HepG2 (cell line): ENCODE results near the gene RASSF4. TPM values are rescaled to one million over a fixed set of nuclear protein-coding genes. Genes with fewer than 3 reads are reported as not detected.

ENCODE experiments used
- HDAC1 ChIP-seq: sonication (generic); formaldehyde crosslinking; IDR thresholded peaks from 2 replicates; pipeline ENCODE4 v1.5.1; 2020; ENCODE audit warnings: mild to moderate bottlenecking, missing genetic modification reagents
- KMT2B ChIP-seq: IDR thresholded peaks from 2 replicates; pipeline ENCODE4 v1.6.1; 2016; ENCODE audit warnings: missing genetic modification reagents, missing compliant biosample characterization
- PHF21A ChIP-seq: sonication (generic); formaldehyde crosslinking; IDR thresholded peaks from 2 replicates; pipeline ENCODE4 v1.5.0; 2020; ENCODE audit warnings: mild to moderate bottlenecking, missing genetic modification reagents
- SATB2 ChIP-seq: sonication (generic); formaldehyde crosslinking; IDR thresholded peaks from 2 replicates; pipeline ENCODE4 v1.5.0; 2020; ENCODE audit warnings: missing genetic modification reagents
- SIN3A ChIP-seq: IDR thresholded peaks from 2 replicates; pipeline ENCODE4 v1.6.1; 2011; ENCODE audit warnings: low read depth, mild to moderate bottlenecking, control low read depth, low read length, borderline replicate concordance
- SIX4 ChIP-seq: sonication (generic); formaldehyde crosslinking; IDR thresholded peaks from 2 replicates; pipeline ENCODE4 v1.4.0; 2020; ENCODE audit warnings: missing genetic modification reagents
- SRF ChIP-seq: IDR thresholded peaks from 2 replicates; pipeline ENCODE4 v1.6.1; 2011; ENCODE audit warnings: mild to moderate bottlenecking, low read depth, low read length, moderate library complexity
- SRSF9 ChIP-seq: fragments of 200-400 bp; formaldehyde crosslinking; IDR thresholded peaks from 2 replicates; pipeline ENCODE4 v1.6.1; 2018; ENCODE audit warnings: borderline replicate concordance, mild to moderate bottlenecking, low read depth, low read length; ENCODE audit not compliant: insufficient read depth, poor library complexity, severe bottlenecking
- XRCC5 ChIP-seq: fragments of 200-400 bp; formaldehyde crosslinking; optimal IDR thresholded peaks from 2 replicates; pipeline ENCODE3; 2017; ENCODE audit warnings: mild to moderate bottlenecking, low read length
- YEATS4 ChIP-seq: sonication (generic); formaldehyde crosslinking; IDR thresholded peaks from 2 replicates; pipeline ENCODE4 v1.4.0; 2020; ENCODE audit warnings: missing genetic modification reagents, borderline replicate concordance
- ZFP36L1 ChIP-seq: sonication (generic); formaldehyde crosslinking; IDR thresholded peaks from 2 replicates; pipeline ENCODE4 v1.8.0; 2022; ENCODE audit warnings: mild to moderate bottlenecking, missing genetic modification reagents, moderate library complexity
- ZNF383 ChIP-seq: sonication (generic); formaldehyde crosslinking; IDR thresholded peaks from 2 replicates; pipeline ENCODE4 v1.4.0; 2020; ENCODE audit warnings: missing genetic modification reagents, mild to moderate bottlenecking, borderline replicate concordance
- ZNF44 ChIP-seq: sonication (generic); formaldehyde crosslinking; IDR thresholded peaks from 2 replicates; pipeline ENCODE4 v1.5.1; 2020; ENCODE audit warnings: mild to moderate bottlenecking, missing genetic modification reagents
- ZNF883 ChIP-seq: sonication (generic); formaldehyde crosslinking; IDR thresholded peaks from 2 replicates; pipeline ENCODE4 v1.5.1; 2020; ENCODE audit warnings: mild to moderate bottlenecking, missing genetic modification reagents; ENCODE audit errors: not compliant biosample characterization
- polyA plus RNA-seq, 8 experiments: library from polyadenylated mRNA; depleted of rRNA in 3 of 8; stranded (reverse) in 7 of 8; unstranded in 1 of 8; fragments of >200 nt; fragmentation: Illumina TruSeq in 4 of 8; extraction: Trizol in 4 of 8; gene quantifications; 2 replicates each; pipeline versions ENCODE4 v1.2.1 to v1.2.3, GENCODE V29; 2011 to 2016; ENCODE audit warnings: low read depth in 4 of 8, missing spikeins in 1 of 8, mixed read lengths in 1 of 8; ENCODE audit not compliant: insufficient read depth in 1 of 8
- total RNA-seq, 5 experiments: library from RNA; depleted of rRNA; stranded (reverse); fragments of >200 nt; fragmentation: Illumina TruSeq; extraction: Trizol; gene quantifications; 2 replicates each; pipeline ENCODE4 v1.2.3, GENCODE V29; 2016; ENCODE audit warnings: low read depth in 1 of 5
- TF ChIP-seq, protein P1 (sequence below): sonication (generic); formaldehyde crosslinking; IDR thresholded peaks from 2 replicates; pipeline ENCODE4 v1.4.0; 2020; ENCODE audit warnings: mild to moderate bottlenecking, missing genetic modification reagents
- TF ChIP-seq, protein P2 (sequence below): sonication (generic); formaldehyde crosslinking; IDR thresholded peaks from 2 replicates; pipeline ENCODE4 v1.4.0; 2020; ENCODE audit warnings: missing genetic modification reagents
- TF ChIP-seq, protein P3 (sequence below): sonication (generic); formaldehyde crosslinking; IDR thresholded peaks from 2 replicates; pipeline ENCODE4 v1.5.0; 2020; ENCODE audit warnings: mild to moderate bottlenecking, missing genetic modification reagents
- TF ChIP-seq, protein P4 (sequence below), 2 experiments: sonication (generic) in 1 of 2; formaldehyde crosslinking in 1 of 2; IDR thresholded peaks; 2 replicates each; pipeline versions ENCODE4 v1.4.0 to v1.6.1; 2018 to 2020; ENCODE audit warnings: missing genetic modification reagents in 2 of 2, borderline replicate concordance in 1 of 2, low read depth in 1 of 2, mild to moderate bottlenecking in 1 of 2, missing biosample characterization in 1 of 2
- TF ChIP-seq, protein P5 (sequence below): sonication (generic); formaldehyde crosslinking; IDR thresholded peaks from 2 replicates; pipeline ENCODE4 v1.8.1; 2023; ENCODE audit warnings: mild to moderate bottlenecking, missing genetic modification reagents, borderline replicate concordance

The RASSF4 gene
- total and polyA plus RNA-seq, 2 of the 13 experiments (the other 11 are each of a cell fraction or from before 2014, with no cell fraction given) = 34.0 to 51.7 TPM

DNA sequence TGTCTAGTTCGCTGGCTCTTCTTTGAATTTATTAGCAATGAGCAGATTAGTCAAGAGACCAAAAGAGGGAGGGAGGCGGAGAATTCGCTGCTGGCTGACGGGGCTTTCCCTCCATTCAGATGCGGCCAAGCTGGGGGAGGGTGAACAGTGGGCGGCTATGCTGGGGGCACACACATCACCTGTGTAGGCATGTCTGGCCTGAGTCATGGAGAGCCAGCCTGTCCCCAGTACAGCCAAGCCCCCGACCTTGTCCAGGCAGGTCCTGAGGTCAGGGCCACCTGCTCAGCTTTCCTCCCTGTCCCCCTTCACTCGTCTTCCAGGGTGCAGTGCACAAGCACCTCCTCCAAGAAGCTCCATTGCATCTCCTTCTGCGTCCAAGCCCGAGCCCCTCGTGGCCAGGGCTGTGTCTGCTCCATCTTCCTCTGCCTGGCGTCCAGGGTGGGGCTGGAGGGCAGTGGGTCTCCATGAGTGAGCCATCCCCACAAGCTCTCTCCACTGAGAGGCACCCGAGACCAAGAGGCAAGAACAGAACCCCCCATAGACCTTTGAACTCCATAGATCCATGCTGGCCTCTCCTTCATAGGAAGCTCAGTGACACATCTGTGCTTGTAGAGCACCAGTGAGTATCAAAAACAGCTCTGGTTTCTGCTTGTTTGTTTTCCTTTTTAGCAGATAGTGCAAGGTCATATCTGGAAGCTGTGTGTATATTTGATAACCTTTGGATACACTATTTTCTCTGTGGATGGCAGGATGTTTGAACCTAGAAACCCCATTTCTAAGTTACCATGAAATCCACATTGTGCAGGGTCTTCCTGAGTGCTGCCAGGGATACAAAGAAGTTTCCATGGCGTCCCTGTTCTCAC lies 20.9 kb downstream of the RASSF4 start (continued):
- TF ChIP-seq, protein P1, sequence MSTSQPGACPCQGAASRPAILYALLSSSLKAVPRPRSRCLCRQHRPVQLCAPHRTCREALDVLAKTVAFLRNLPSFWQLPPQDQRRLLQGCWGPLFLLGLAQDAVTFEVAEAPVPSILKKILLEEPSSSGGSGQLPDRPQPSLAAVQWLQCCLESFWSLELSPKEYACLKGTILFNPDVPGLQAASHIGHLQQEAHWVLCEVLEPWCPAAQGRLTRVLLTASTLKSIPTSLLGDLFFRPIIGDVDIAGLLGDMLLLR = no peak
- TF ChIP-seq, protein P2, sequence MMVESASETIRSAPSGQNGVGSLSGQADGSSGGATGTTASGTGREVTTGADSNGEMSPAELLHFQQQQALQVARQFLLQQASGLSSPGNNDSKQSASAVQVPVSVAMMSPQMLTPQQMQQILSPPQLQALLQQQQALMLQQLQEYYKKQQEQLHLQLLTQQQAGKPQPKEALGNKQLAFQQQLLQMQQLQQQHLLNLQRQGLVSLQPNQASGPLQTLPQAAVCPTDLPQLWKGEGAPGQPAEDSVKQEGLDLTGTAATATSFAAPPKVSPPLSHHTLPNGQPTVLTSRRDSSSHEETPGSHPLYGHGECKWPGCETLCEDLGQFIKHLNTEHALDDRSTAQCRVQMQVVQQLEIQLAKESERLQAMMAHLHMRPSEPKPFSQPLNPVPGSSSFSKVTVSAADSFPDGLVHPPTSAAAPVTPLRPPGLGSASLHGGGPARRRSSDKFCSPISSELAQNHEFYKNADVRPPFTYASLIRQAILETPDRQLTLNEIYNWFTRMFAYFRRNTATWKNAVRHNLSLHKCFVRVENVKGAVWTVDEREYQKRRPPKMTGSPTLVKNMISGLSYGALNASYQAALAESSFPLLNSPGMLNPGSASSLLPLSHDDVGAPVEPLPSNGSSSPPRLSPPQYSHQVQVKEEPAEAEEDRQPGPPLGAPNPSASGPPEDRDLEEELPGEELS = peak; percentile 97
- no peak for TF ChIP-seq ZNF44
- TF ChIP-seq, protein P3, sequence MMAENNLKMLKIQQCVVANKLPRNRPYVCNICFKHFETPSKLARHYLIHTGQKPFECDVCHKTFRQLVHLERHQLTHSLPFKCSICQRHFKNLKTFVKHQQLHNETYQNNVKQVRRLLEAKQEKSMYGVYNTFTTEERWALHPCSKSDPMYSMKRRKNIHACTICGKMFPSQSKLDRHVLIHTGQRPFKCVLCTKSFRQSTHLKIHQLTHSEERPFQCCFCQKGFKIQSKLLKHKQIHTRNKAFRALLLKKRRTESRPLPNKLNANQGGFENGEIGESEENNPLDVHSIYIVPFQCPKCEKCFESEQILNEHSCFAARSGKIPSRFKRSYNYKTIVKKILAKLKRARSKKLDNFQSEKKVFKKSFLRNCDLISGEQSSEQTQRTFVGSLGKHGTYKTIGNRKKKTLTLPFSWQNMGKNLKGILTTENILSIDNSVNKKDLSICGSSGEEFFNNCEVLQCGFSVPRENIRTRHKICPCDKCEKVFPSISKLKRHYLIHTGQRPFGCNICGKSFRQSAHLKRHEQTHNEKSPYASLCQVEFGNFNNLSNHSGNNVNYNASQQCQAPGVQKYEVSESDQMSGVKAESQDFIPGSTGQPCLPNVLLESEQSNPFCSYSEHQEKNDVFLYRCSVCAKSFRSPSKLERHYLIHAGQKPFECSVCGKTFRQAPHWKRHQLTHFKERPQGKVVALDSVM (CRISPR knock-in tag) = peak; percentile 27; the same call in 1 of the 2 replicates
- TF ChIP-seq SRSF9 = no peak
- TF ChIP-seq YEATS4 (CRISPR knock-in tag) = peak; percentile 48; the same call in 1 of the 2 replicates
- TF ChIP-seq XRCC5 = peak; percentile 26
- TF ChIP-seq, protein P4, sequence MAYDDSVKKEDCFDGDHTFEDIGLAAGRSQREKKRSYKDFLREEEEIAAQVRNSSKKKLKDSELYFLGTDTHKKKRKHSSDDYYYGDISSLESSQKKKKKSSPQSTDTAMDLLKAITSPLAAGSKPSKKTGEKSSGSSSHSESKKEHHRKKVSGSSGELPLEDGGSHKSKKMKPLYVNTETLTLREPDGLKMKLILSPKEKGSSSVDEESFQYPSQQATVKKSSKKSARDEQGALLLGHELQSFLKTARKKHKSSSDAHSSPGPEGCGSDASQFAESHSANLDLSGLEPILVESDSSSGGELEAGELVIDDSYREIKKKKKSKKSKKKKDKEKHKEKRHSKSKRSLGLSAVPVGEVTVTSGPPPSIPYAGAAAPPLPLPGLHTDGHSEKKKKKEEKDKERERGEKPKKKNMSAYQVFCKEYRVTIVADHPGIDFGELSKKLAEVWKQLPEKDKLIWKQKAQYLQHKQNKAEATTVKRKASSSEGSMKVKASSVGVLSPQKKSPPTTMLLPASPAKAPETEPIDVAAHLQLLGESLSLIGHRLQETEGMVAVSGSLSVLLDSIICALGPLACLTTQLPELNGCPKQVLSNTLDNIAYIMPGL (CRISPR knock-in tag; IDR thresholded peaks at IDR 0.05; ENCODE audit: borderline replicate concordance in 1 of 2, low read depth in 1 of 2) = no peak; a peak in 2 of 4 replicates
- no peak; the same call in 1 of the 2 replicates for TF ChIP-seq SATB2
- peak; percentile 65 for TF ChIP-seq HDAC1 (CRISPR knock-in tag)
- TF ChIP-seq ZFP36L1 (CRISPR knock-in tag) = no peak; the same call in none of the 2 replicates
- TF ChIP-seq ZNF883 (CRISPR knock-in tag) = peak; percentile 39
- no peak for TF ChIP-seq SIN3A
- TF ChIP-seq SRF = 0 out of 2 replicates have a peak, but pooled peaks have one; percentile 41
- peak; percentile 90; the same call in 1 of the 2 replicates for TF ChIP-seq SIX4
- TF ChIP-seq KMT2B = peak; percentile 20; the same call in 1 of the 2 replicates
- TF ChIP-seq, protein P5, sequence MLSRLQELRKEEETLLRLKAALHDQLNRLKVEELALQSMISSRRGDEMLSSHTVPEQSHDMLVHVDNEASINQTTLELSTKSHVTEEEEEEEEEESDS (CRISPR knock-in tag) = no peak
- TF ChIP-seq PHF21A (CRISPR knock-in tag) = peak; percentile 82
- no peak for TF ChIP-seq ZNF383 (CRISPR knock-in tag)
